B cell (primary cell): Measurements from ENCODE around the gene TRIP10. TPM values are rescaled to one million over a fixed set of nuclear protein-coding genes. Genes with fewer than 3 reads are reported as not detected.

Experiments used
- ATAC-seq: fragments of 200-7000 bp; cut with Tn5 transposase; one replicate; pipeline ENCODE4 v1.10.0; 2021; ENCODE audit warnings: low read depth, mild to moderate bottlenecking, moderate number of reproducible peaks, moderate library complexity
- CTCF ChIA-PET: fragments of 350-600 bp; sonication (Branson Sonifier 250); formaldehyde crosslinking; loops from one replicate; lab custom pipeline; 2021; ENCODE audit warnings: antibody characterized with exemption, inconsistent platforms; lab: Charles Lee
- POLR2A ChIA-PET: fragments of 350-600 bp; sonication (Branson Sonifier 250); formaldehyde crosslinking; loops from one replicate; lab custom pipeline; 2021; ENCODE audit warnings: antibody characterized with exemption; lab: Charles Lee
- DNase-seq: peaks from one replicate; pipeline ENCODE4 v3.0.0; 2013
- H2AFZ ChIP-seq: 2 replicates; pipeline ENCODE4 v1.6.1; 2012; ENCODE audit warnings: mild to moderate bottlenecking, low read depth, low read length; ENCODE audit not compliant: insufficient read depth, poor library complexity, severe bottlenecking
- H3K27ac ChIP-seq, 2 donors: 1 replicate in 1 of 2; 2 replicates in 1 of 2; pipeline ENCODE4 v1.5.1; 2012 to 2013; ENCODE audit warnings: low read length in 2 of 2, mild to moderate bottlenecking in 2 of 2, moderate library complexity in 1 of 2
- H3K27me3 ChIP-seq, 4 experiments: fragments of 200-600 bp in 1 of 4; sonication (generic) in 1 of 4; replicated peaks in 1 of 4; 1 replicate in 2 of 4; 2 replicates in 2 of 4; pipeline versions ENCODE4 v1.6.1 to v1.7.0; 2013 to 2016; ENCODE audit warnings: low read length in 3 of 4, mild to moderate bottlenecking in 2 of 4, mixed read lengths in 1 of 4, moderate library complexity in 1 of 4; ENCODE audit not compliant: insufficient read depth in 4 of 4, control insufficient read depth in 3 of 4; ENCODE audit errors: control extremely low read depth in 1 of 4
- H3K36me3 ChIP-seq, 2 experiments: replicated peaks in 1 of 2; 1 replicate in 1 of 2; 2 replicates in 1 of 2; pipeline versions ENCODE4 v1.6.1 to v1.7.1; 2013; ENCODE audit warnings: low read length in 1 of 2; ENCODE audit not compliant: insufficient read depth in 2 of 2, control insufficient read depth in 1 of 2; ENCODE audit errors: control extremely low read depth in 1 of 2, extremely low read depth in 1 of 2
- H3K4me1 ChIP-seq, 2 donors: fragments of 200-600 bp in 1 of 2; sonication (generic) in 1 of 2; 1 replicate in 1 of 2; 2 replicates in 1 of 2; pipeline versions ENCODE4 v1.5.1 to v1.6.1; 2013 to 2017; ENCODE audit warnings: low read length in 2 of 2; ENCODE audit not compliant: control insufficient read depth in 2 of 2, insufficient read depth in 2 of 2
- H3K4me2 ChIP-seq: replicated peaks from 2 replicates; pipeline ENCODE3; 2012; ENCODE audit warnings: mild to moderate bottlenecking, low read depth, low read length; ENCODE audit not compliant: poor library complexity, severe bottlenecking
- H3K4me3 ChIP-seq, 5 experiments: fragments of 200-600 bp in 1 of 5; sonication (generic) in 1 of 5; 1 replicate in 3 of 5; 2 replicates in 2 of 5; pipeline versions ENCODE4 v1.5.1 to v1.7.0; 2011 to 2016; ENCODE audit warnings: low read length in 4 of 5, mild to moderate bottlenecking in 4 of 5, low read depth in 2 of 5, control low read depth in 1 of 5, moderate library complexity in 1 of 5; ENCODE audit not compliant: insufficient read depth in 1 of 5; ENCODE audit errors: control extremely low read depth in 1 of 5, extremely low read depth in 1 of 5
- H3K79me2 ChIP-seq: fragments of 200-600 bp; sonication (generic); one replicate; pipeline ENCODE4 v1.6.0; 2016; ENCODE audit warnings: low read length; ENCODE audit not compliant: control insufficient read depth, insufficient read depth
- H3K9ac ChIP-seq: fragments of 200-600 bp; sonication (generic); 2 replicates; pipeline ENCODE4 v1.6.1; 2017; ENCODE audit warnings: mild to moderate bottlenecking, low read length, moderate library complexity
- H3K9me3 ChIP-seq, 3 donors: one replicate each; pipeline versions ENCODE4 v1.6.1 to v1.7.1; 2013; ENCODE audit warnings: low read length in 2 of 3; ENCODE audit not compliant: control insufficient read depth in 2 of 3, insufficient read depth in 1 of 3; ENCODE audit errors: control extremely low read depth in 1 of 3
- H4K20me1 ChIP-seq: 2 replicates; pipeline ENCODE4 v1.6.0; 2012; ENCODE audit warnings: mild to moderate bottlenecking, low read length; ENCODE audit not compliant: insufficient read depth, control insufficient read depth, poor library complexity, severe bottlenecking
- H3K27ac Mint-ChIP-seq: one replicate; pipeline ENCODE4 v1.8.0; 2021; ENCODE audit warnings: mixed read lengths
- H3K27me3 Mint-ChIP-seq: one replicate; pipeline ENCODE4 v1.8.0; 2021; ENCODE audit warnings: mixed read lengths
- H3K4me1 Mint-ChIP-seq: one replicate; pipeline ENCODE4 v1.8.0; 2021; ENCODE audit warnings: mixed read lengths
- H3K4me3 Mint-ChIP-seq: one replicate; pipeline ENCODE4 v1.8.0; 2021; ENCODE audit warnings: mixed read lengths
- H3K9me3 Mint-ChIP-seq: one replicate; pipeline ENCODE4 v1.8.0; 2022; ENCODE audit warnings: mixed read lengths; ENCODE audit not compliant: insufficient read depth
- EZH2 ChIP-seq: IDR thresholded peaks from 2 replicates; pipeline ENCODE4 v1.6.1; 2012; ENCODE audit warnings: borderline replicate concordance, low read depth, mild to moderate bottlenecking, moderate library complexity, low read length; ENCODE audit not compliant: insufficient read depth, poor library complexity, severe bottlenecking
- WGBS: methylation state at CpG from one replicate; pipeline ENCODE4 v1.1.5; 2013; ENCODE audit warnings: missing lambda C conversion rate; ENCODE audit not compliant: insufficient coverage; 5-methylcytosine and 5-hydroxymethylcytosine counted together
- intact Hi-C: fragments of 100-400 bp; cut with micrococcal nuclease; formaldehyde crosslinking; loops from one replicate; pipeline ENCODE4 v1.10.0; 2022
- polyA plus RNA-seq: library from polyadenylated mRNA; depleted of rRNA; stranded (reverse); fragments of >200 nt; gene quantifications from 2 replicates; pipeline ENCODE4 v1.2.3, GENCODE V29; 2012
- total RNA-seq, 2 donors: library from RNA; stranded (reverse); fragments of 120-200 nt in 1 of 2; gene quantifications; 1 replicate in 1 of 2; 2 replicates in 1 of 2; pipeline versions ENCODE4 v1.2.3 to v1.2.4, GENCODE V29; 2013 to 2022
- TF ChIP-seq, protein P1 (sequence below): fragments of 200-600 bp; IDR thresholded peaks from one replicate; pipeline ENCODE4 v1.8.0; 2022; ENCODE audit warnings: antibody characterized with exemption, mild to moderate bottlenecking

TRIP10 gene
- total and polyA plus RNA-seq, 2 donors (not counting 1 experiment from before 2014, with no cell fraction given), result 5.9 to 42.7 TPM

DNA sequence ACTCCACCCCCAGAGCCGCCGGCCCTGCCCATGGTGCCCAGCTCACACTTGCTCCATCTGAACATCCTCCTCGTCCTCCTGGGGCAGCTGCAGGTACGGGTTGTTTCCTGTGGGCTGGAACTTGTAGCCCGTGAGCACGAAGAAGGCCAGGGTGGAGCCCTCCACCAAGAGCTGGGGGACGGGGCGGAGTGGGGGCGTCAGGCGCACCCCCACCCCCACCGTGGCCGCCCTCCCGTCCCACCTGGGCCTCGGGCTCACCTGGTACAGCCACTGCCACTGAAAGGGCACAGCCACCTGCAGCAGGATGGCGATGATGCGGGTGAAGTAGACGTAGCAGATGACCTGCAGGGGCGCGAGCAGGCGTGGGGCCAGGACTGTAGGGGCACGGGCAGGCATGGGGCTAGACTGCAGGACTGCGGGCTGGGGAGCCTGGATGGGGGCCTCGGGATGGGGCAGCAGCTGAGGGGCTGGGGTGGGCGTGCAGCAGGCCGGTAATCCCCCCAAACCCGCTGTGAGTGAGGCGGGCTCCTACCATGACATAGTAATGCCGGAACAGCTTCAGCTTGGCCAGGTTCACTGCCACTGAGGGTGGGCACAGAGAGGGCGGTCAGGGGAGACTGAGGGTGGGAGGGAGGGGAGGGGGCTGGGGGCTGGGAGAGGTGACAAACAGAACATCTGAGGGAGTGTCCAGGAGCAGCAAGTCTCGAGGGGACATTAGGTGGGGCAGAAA lies 8.4 kb upstream of the TRIP10 start:
- DNase-seq, result no peak
- no peak overlapping the region for H2AFZ ChIP-seq
- H3K9me3 Mint-ChIP-seq, result no peaks in the 10 kb centered on the region
- no peak for ATAC-seq
- no peaks in the 10 kb centered on the region for H3K9me3 ChIP-seq
- no peak overlapping the region for H3K4me3 ChIP-seq
- H3K4me2 ChIP-seq, result no peak overlapping the region
- intact Hi-C loops, result no loop called here
- no peak overlapping the region for H3K27ac ChIP-seq
- H4K20me1 ChIP-seq, result no peaks in the 10 kb centered on the region
- no peaks in the 10 kb centered on the region for H3K27me3 Mint-ChIP-seq
- no peaks in the 10 kb centered on the region for H3K27me3 ChIP-seq
- WGBS, result 91% methylated on average over 26 of the region's 30 CpGs
- ChIA-PET CTCF (no interaction called here), POLR2A (no interaction called here)
- no peak overlapping the region for H3K9ac ChIP-seq
- H3K79me2 ChIP-seq, result peaks cover 10% of the 10 kb centered on the region
- H3K27ac Mint-ChIP-seq, result no peak overlapping the region
- H3K4me1 ChIP-seq, result peaks cover 15 to 16% of the 10 kb centered on the region in 2 donors
- TF ChIP-seq, protein P1, sequence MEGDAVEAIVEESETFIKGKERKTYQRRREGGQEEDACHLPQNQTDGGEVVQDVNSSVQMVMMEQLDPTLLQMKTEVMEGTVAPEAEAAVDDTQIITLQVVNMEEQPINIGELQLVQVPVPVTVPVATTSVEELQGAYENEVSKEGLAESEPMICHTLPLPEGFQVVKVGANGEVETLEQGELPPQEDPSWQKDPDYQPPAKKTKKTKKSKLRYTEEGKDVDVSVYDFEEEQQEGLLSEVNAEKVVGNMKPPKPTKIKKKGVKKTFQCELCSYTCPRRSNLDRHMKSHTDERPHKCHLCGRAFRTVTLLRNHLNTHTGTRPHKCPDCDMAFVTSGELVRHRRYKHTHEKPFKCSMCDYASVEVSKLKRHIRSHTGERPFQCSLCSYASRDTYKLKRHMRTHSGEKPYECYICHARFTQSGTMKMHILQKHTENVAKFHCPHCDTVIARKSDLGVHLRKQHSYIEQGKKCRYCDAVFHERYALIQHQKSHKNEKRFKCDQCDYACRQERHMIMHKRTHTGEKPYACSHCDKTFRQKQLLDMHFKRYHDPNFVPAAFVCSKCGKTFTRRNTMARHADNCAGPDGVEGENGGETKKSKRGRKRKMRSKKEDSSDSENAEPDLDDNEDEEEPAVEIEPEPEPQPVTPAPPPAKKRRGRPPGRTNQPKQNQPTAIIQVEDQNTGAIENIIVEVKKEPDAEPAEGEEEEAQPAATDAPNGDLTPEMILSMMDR, result no peak
- no peak for TF ChIP-seq EZH2
- peaks cover 26% of the 10 kb centered on the region for H3K4me1 Mint-ChIP-seq
- H3K4me3 Mint-ChIP-seq, result no peak overlapping the region
- H3K36me3 ChIP-seq, result peaks cover 0 to 10% of the 10 kb centered on the region in 2 experiments

DNA sequence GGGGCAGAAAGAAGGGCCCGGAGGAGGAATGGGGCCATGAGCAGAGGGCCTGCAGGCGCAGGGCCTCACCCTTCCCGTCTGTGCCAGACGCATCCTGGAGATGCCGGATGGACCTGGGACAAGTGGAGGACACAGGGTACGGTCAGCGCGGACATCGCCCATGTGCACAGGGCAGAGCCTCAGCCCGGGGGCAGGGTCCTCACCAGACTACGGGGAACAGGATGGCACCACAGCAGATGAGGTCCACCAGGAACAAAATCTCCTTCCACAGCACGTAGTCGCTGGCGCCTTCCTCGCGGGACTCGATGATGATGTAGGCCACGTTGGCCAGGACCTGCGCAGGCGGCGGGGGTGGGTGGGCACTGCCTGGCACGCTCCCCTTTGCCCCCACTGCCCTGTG lies 7.7 kb upstream of the TRIP10 start:
- WGBS, result 94% methylated on average over 22 of the region's 22 CpGs
- Histone ChIP-seq H2AFZ (no peak overlapping the region), H4K20me1 (no peaks in the 10 kb centered on the region), H3K36me3 (peaks cover 0 to 10% of the 10 kb centered on the region in 2 experiments), H3K79me2 (peaks cover 14% of the 10 kb centered on the region), H3K4me2 (no peak overlapping the region), H3K27ac (no peak overlapping the region), H3K4me3 (no peak overlapping the region), H3K4me1 (peaks cover 19 to 22% of the 10 kb centered on the region in 2 donors), H3K9me3 (no peaks in the 10 kb centered on the region), H3K27me3 (no peaks in the 10 kb centered on the region), H3K9ac (no peak overlapping the region)
- ChIA-PET POLR2A (no interaction called here), CTCF (no interaction called here)
- no peak for DNase-seq
- no peak for TF ChIP-seq EZH2
- Mint-ChIP-seq H3K4me1 (peaks cover 29% of the 10 kb centered on the region), H3K27ac (no peak overlapping the region), H3K27me3 (no peaks in the 10 kb centered on the region), H3K4me3 (no peak overlapping the region), H3K9me3 (no peaks in the 10 kb centered on the region)
- intact Hi-C loops, result no loop called here
- ATAC-seq, result no peak
